ENCODE measurements around the gene TMC2. TPM values are rescaled to one million over a fixed set of nuclear protein-coding genes. Genes with fewer than 3 reads are reported as not detected.
A peak's percentile ranks its signal among the peaks of the same experiment; 100 is the strongest.

Gene TMC2
- total RNA-seq, 1 experiment from 2014 or later: not detected

- H3K9me3 ChIP-seq (ENCODE audit: low read depth, low read length, poor library complexity, severe bottlenecking): no peaks in the 10 kb centered on the region
- no peaks in the 10 kb centered on the region for H3K27me3 ChIP-seq (replicated peaks; ENCODE audit: insufficient read depth, low read depth, low read length, poor library complexity)
- intact Hi-C loops (cut with micrococcal nuclease; ENCODE audit: unreplicated experiment): no loop called here
- no peak overlapping the region for H3K4me3 ChIP-seq (ENCODE audit: low read depth, low read length, poor library complexity, severe bottlenecking)
- POLR2A ChIA-PET (ENCODE audit: low non-redundant PET): no interaction called here
- CTCF ChIA-PET: no interaction called here
- no peaks in the 10 kb centered on the region for H3K36me3 ChIP-seq (ENCODE audit: insufficient read depth, low read length, poor library complexity, severe bottlenecking)
- BruUV-seq (replicated peaks): no TSS peak
- no peaks in the 10 kb centered on the region for H3K4me1 ChIP-seq (ENCODE audit: insufficient read depth, low read length, poor library complexity, severe bottlenecking)
- no peak for DNase-seq (ENCODE audit: low spot score)
- no peak overlapping the region for H3K27ac ChIP-seq (ENCODE audit: low read depth, low read length, poor library complexity, severe bottlenecking)
- TF ChIP-seq EZH2 (IDR thresholded peaks at IDR 0.05; ENCODE audit: borderline replicate concordance, low read depth, low read length, poor library complexity, severe bottlenecking): no peak
These were observed 104.5 kb downstream of the TMC2 start for GRCh38 chr20:2640899-2641298.

GRCh38 chr20:2643708-2644107, 107.3 kb downstream of the TMC2 start:
- Histone ChIP-seq H3K27ac (ENCODE audit: low read depth, low read length, poor library complexity, severe bottlenecking) (no peak overlapping the region), H3K27me3 (replicated peaks; ENCODE audit: insufficient read depth, low read depth, low read length, poor library complexity) (no peaks in the 10 kb centered on the region), H3K4me1 (ENCODE audit: insufficient read depth, low read length, poor library complexity, severe bottlenecking) (no peaks in the 10 kb centered on the region), H3K4me3 (ENCODE audit: low read depth, low read length, poor library complexity, severe bottlenecking) (no peak overlapping the region), H3K36me3 (ENCODE audit: insufficient read depth, low read length, poor library complexity, severe bottlenecking) (no peaks in the 10 kb centered on the region), H3K9me3 (ENCODE audit: low read depth, low read length, poor library complexity, severe bottlenecking) (no peaks in the 10 kb centered on the region)
- POLR2A ChIA-PET (ENCODE audit: low non-redundant PET): no interaction called here
- BruUV-seq (replicated peaks): no TSS peak
- no peak for DNase-seq (ENCODE audit: low spot score)
- no peak for TF ChIP-seq CTCF (conservative IDR thresholded peaks at IDR 0.05; ENCODE audit: low read depth, low read length)
- intact Hi-C loops (cut with micrococcal nuclease; ENCODE audit: unreplicated experiment): no loop called here
- CTCF ChIA-PET: no interaction called here

GRCh38 chr20:2651772-2652723, 115.7 kb downstream of the TMC2 start, which contains the start of gene NOP56:
NOP56 (plus strand) TSS chr20:2652632; CDS start chr20:2652661, 29 bp downstream.
- Histone ChIP-seq H3K9me3 (ENCODE audit: low read depth, low read length, poor library complexity, severe bottlenecking) (no peaks in the 10 kb centered on the region), H3K36me3 (ENCODE audit: insufficient read depth, low read length, poor library complexity, severe bottlenecking) (peaks cover 42% of the 10 kb centered on the region), H3K27ac (ENCODE audit: low read depth, low read length, poor library complexity, severe bottlenecking) (peak within 1 kb of the TSS; percentile 90), H3K27me3 (replicated peaks; ENCODE audit: insufficient read depth, low read depth, low read length, poor library complexity) (no peaks in the 10 kb centered on the region), H3K4me3 (ENCODE audit: low read depth, low read length, poor library complexity, severe bottlenecking) (peak within 1 kb of the TSS; percentile 100), H3K4me1 (ENCODE audit: insufficient read depth, low read length, poor library complexity, severe bottlenecking) (peaks cover 25% of the 10 kb centered on the region)
- intact Hi-C loops (cut with micrococcal nuclease; ENCODE audit: unreplicated experiment): loop anchor here (2.0 kb wide), 2 partner anchors 127 to 181 kb away; partner anchors contain the start of gene SNRPB
- TSS peak; percentile 82 for BruUV-seq (replicated peaks)
- DNase-seq (ENCODE audit: low spot score): peak; percentile 97
- ChIA-PET POLR2A (ENCODE audit: low non-redundant PET) (interaction anchor here (0.6 to 1.1 kb wide), 3 partner anchors 12 to 509 kb away, joined by 3 to 4 read pairs (median 3); partner anchors contain the start of gene IDH3B), CTCF (interaction anchor here (0.7 kb wide), 1 partner anchor 444 kb away, joined by 3 read pairs; no protein-coding TSS in a partner anchor)
- TF ChIP-seq EZH2 (IDR thresholded peaks at IDR 0.05; ENCODE audit: borderline replicate concordance, low read depth, low read length, poor library complexity, severe bottlenecking): no peak
- TF ChIP-seq CTCF (conservative IDR thresholded peaks at IDR 0.05; ENCODE audit: low read depth, low read length): no peak

Data from A673 (cell line).